AG09309 (cell line): ENCODE data around the gene PRKCQ.
A peak's percentile ranks its signal among the peaks of the same experiment; 100 is the strongest.

Source experiments
- DNase-seq: peaks from one replicate; pipeline ENCODE4 v3.0.0-alpha.2; 2010; ENCODE audit warnings: low read depth
- H3K4me3 ChIP-seq: 2 replicates; pipeline ENCODE4 v1.5.1; 2011; ENCODE audit warnings: mild to moderate bottlenecking, low read depth, low read length, moderate library complexity; ENCODE audit not compliant: control insufficient read depth
- CTCF ChIP-seq: IDR thresholded peaks from 2 replicates; pipeline ENCODE4 v1.5.1; 2011; ENCODE audit warnings: mild to moderate bottlenecking, low read depth, low read length, inconsistent platforms; ENCODE audit not compliant: insufficient read depth, control insufficient read depth; ENCODE audit errors: missing control alignments

PRKCQ gene

GRCh38 chr10:6411436-6411835, 168.6 kb downstream of the PRKCQ start:
- no peak for TF ChIP-seq CTCF
- no peak overlapping the region for H3K4me3 ChIP-seq
- DNase-seq = no peak

GRCh38 chr10:6410830-6411229, 169.2 kb downstream of the PRKCQ start:
- no peak for DNase-seq
- no peak overlapping the region for H3K4me3 ChIP-seq
- no peak for TF ChIP-seq CTCF

- no peak for TF ChIP-seq CTCF
- DNase-seq = no peak
- no peak overlapping the region for H3K4me3 ChIP-seq
These were observed 170.0 kb downstream of the PRKCQ start for GRCh38 chr10:6409971-6410643.

- TF ChIP-seq CTCF = peak; percentile 14
- no peak for DNase-seq
- no peak overlapping the region for H3K4me3 ChIP-seq
These were observed 171.3 kb downstream of the PRKCQ start for GRCh38 chr10:6408799-6409198.

GRCh38 chr10:6407034-6407721, 172.9 kb downstream of the PRKCQ start:
- TF ChIP-seq CTCF = no peak
- no peak for DNase-seq
- H3K4me3 ChIP-seq = no peak overlapping the region

- DNase-seq = no peak
- peak; percentile 44 for TF ChIP-seq CTCF
- no peak overlapping the region for H3K4me3 ChIP-seq
These were observed 173.6 kb downstream of the PRKCQ start for GRCh38 chr10:6406220-6407033.
